Subcutaneous adipose tissue (tissue), 4 donors: ENCODE data around the gene DPYD. TPM values are rescaled to one million over a fixed set of nuclear protein-coding genes. Genes with fewer than 3 reads are reported as not detected.

Experiments used
- CTCF ChIP-seq: fragments of 450-650 bp; IDR thresholded peaks from one replicate; pipeline ENCODE4 v1.5.1; 2016; ENCODE audit warnings: low read depth, mild to moderate bottlenecking, control low read depth, antibody characterized with exemption, moderate library complexity
- total RNA-seq, 4 donors: library from RNA; depleted of rRNA; stranded (reverse); fragments of >200 nt; gene quantifications; one replicate each; pipeline ENCODE4 v1.1.0, GENCODE V29; 2016

Gene DPYD
- total RNA-seq, 4 donors from 2014 or later = 47.1 to 100 (median 68.0) TPM

DNA sequence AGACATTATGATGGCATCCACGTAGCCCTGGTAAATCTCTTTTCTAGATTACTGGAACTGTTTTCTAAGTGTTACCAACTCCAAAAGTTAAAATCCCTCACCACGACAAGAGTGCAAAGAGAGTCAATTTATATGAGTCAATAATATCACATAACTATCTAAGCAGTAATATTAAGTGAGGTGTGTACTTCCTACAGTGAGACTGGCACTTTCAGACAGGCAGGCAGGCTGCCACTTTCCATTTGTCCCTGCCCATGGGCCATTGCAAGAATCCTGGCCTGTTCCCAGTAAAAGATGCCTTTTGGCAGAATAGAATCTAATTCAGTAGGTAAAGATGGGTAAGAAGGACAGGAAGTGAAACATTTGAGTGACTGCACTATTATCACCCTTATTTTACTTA lies 843.6 kb downstream of the DPYD start:
- TF ChIP-seq CTCF = no peak

GRCh38 chr1:97074771-97075170 lies 846.1 kb downstream of the DPYD start:
- TF ChIP-seq CTCF = no peak

DNA sequence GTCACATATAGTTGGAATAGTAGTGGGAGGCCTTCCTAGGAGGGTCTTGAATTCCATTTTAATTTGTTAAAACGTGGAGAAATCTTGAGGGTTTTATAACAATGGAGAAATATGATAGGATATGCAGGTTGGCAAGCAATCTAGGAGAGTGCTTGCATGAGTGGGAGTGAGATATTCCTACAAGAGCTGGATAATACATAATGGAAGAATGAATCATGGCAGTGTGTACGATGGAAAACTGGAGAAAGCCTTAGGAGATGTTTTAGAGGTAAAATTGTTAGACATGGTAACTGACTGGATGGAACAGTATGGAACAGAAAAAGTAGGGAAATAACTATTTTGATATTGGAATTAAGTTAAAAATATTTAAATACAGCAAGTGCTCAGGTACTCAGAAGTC lies 846.9 kb downstream of the DPYD start:
- no peak for TF ChIP-seq CTCF

DNA sequence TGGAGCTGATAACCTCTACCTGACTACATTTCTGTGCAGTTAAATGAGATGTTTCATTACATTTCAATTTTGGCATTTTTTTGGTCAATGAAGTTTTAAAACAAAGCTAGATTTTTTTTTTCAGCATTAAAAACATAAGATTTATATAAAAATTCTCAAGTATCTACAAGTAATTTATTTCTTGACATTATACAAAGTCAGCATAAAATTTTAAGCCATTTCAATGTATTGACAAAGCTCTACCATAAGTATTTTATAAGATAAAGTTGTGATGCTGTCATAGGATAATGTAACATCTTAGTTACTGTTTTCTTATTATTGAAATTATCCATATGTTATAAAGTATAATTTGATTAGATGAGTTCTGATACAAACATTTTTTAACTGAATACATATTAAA lies 847.7 kb downstream of the DPYD start:
- no peak for TF ChIP-seq CTCF

- no peak for TF ChIP-seq CTCF
Measured at GRCh38 chr1:97071173-97071572, 849.7 kb downstream of the DPYD start.

DNA sequence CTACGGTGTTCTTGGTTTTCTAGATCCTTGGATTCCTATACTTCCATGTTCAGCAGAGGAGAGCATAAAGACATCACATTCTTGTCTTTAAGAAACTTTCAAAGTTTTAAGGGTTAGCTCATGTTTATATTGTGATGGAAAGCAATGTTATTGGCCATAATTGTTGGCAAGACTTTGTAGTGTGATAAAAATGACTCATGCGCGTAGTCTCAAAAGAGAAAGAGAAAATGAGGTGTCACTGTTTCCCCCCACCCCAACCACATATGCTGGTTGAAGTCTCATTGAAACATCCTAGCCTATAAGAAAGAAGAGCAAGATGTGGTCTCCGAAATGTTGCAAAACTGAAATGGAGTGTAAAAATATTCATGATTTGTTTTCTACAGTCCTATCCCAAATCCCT lies 850.5 kb downstream of the DPYD start:
- TF ChIP-seq CTCF = no peak

- TF ChIP-seq CTCF = no peak
Measured at GRCh38 chr1:97069312-97069711, 851.5 kb downstream of the DPYD start.
